HG03108 (cell line): ENCODE results near the gene MYB.
"Not testable (repeated sequence)": the region's sequence is repeated elsewhere in the genome, so short reads cannot be mapped to it uniquely, and the experiment has no call there.

ENCODE experiments used
- ATAC-seq: cut with Tn5 transposase; IDR thresholded peaks from one replicate; pipeline ENCODE4 v1.9.1; 2021; ENCODE audit warnings: moderate library complexity; ENCODE audit not compliant: unreplicated experiment

The MYB gene

DNA sequence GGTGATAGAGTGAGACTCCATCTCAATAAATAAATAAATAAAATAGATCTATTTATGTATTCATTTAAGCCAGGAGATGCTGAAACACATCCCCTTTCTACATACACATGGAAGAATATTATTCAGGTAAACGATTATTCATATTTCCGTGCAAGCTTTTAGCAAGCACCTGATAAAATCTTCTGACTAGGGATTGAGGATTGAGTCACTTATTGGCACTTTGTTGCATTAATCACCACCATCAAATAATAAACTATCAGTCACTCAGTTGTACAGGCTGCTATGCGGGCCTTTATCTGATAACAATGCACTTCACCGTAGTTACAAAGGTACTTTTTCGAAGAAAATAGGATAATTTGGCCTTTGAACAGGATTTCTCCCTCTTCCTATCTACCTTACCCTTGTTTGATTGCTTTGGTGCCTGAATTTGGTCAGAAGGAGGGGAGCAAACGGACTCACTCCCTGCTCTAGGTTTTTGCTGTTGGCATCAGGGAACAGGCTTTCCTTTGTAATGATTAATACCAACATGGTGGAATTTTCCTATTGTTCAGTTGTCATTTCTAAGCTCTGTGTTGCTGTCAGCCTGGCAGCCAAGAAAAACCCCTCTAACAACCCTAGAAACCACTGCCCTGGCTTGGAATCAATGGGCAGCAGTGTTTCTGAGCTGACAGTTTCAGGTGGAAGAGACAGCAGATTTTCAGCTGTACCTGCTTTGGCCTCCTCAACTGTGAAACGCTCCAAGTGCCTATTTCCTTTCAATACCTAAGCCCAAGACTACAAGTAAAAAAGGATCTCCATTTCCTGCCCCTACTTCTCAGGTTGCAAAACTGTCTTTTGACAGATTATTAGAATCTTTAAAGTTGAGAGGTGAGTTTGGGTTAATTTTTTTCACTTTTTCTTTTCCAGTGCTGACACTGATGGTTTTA is 63.0 kb downstream of the MYB start:
- no peak for ATAC-seq

DNA sequence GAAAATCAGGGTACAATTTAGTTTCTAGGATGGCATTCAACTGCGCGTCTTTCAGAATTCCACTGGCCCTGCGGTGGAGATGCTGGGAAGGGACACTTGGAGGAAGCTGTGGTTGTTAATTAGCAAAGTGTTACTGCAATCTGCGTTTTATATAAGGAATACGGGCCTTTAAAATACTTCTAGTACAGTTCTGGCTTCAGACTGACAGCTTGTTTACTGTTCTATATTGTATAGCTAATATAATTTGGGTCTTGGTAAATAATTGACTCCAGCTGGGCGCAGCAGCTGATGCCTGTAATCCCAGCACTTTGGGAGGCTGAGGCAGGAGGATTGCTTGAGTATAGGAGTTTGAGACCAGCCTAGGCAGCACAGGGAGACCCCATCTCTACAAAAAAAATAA is 63.7 kb downstream of the MYB start:
- ATAC-seq: no peak

DNA sequence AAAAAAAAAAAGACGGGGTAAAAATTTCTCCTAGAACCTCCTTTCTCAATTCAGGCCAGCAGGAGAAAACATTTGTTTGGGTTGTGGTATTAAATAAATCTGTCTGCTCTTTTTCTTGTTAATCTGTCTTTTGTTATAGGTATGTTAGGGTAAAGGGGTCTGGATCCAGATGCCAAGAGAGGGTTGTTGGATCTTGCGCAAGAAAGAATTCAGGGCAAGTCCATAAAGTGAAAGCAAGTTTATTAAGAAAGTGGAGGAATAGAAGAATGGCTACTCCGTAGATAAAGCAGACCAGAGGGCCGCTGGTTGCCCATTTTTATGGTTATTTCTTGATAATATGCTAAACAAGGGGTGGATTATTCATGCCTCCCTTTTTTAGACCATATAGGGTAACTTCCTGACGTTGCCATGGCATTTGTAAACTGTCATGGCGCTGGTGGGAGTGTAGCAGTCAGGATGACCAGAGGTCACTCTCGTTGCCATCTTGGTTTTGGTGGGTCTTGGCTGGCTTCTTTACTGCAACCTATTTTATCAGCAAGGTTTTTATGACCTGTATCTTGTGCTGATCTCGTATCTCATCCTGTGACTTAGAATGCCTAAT is 65.4 kb downstream of the MYB start:
- not testable (repeated sequence) for ATAC-seq

DNA sequence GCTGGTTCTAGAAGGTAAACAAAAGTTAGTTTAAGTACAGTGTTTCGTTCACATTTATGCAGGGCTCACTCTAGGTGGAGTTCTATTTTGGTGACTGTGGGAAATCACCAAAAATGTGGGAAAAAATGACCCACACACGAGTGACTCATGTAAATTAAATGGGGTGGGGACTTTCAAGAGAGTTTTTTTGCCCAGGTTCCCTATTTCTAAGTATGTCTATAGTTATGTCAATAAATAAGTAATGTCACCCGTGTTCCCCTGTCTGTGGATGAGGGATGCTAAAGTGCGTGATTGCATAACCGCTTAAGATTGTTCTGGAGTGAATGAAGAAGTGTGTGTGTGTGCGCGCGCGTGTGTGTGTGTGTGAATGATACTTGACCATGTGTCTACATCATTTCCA is 69.1 kb downstream of the MYB start:
- no peak for ATAC-seq

DNA sequence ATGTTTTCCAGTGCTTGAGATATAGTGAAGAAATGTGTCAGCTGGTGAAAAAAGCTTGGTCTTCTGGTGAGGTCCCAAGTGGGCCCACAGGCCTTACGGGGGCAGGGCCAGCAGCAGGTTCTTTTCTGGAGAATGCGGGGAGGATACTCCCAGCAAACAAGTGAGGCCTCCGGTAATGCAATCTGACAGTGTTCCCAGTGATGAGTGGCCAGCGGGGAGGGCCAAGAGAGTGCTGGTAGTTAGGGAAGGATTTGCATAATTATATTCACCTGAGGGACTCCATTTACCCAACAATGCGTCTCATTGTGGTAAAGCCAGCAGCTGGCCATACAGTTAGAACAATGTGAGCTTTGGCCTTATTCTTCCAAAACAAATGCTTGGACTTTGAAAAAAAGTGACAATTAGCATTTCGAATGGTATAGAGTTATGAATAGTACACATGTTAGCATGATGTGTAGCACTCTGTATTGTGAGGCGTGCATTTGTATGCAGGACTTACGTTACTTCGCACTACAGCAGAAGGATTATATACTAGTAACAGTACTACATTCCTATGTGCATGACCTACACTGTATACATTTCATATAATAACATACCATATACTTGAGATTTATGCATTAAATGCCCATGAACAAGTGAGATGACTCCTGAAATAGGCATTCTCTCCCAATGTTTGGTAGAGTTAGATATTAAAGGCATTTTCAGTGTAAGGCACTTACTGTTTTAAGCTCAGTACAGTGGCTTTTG is 69.8 kb downstream of the MYB start:
- ATAC-seq: no peak

DNA sequence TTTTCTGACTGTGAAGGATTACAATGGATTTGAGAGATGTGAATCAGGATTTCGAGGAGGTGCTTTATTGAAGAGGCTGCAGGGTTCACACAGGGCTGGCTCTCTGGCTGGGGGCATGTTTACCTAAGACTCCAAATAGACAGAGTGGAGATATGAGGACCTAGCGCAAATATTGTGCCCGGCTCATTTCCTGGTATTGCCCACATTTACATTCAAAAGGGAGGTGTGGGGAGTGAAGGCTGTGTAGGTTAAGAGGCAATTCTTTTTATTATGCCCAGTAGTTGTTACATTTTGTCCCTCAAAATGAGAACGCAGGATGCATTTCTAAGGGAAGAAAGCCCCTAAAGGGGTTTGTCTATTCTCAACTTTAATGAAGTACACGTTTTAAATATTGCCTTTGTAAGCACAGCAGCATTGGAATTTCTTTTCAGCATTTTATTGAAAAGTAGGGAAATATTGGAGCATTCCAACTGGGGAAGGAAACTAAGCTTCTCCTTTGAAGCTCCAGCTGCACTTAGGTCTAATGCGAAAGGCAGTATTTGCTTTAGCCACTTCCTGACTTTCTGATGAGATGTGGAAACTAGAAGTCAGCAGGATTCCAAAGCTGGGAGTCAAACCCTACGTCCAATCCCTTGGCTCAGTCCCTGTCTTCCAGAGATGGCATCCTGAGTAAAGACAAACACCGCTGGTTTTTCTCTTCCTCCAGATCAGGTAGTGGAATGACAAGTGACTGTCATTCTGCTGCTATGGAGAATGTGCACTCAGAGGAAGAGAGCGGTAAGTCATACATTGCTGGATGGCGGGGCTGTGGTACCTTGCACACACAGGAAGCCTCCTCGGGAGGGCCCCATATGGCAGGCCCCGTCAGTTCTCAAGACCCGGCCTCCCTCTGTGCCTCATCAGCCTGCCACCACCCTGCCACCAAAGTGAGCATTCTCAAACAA is 70.7 kb downstream of the MYB start:
- ATAC-seq: no peak

DNA sequence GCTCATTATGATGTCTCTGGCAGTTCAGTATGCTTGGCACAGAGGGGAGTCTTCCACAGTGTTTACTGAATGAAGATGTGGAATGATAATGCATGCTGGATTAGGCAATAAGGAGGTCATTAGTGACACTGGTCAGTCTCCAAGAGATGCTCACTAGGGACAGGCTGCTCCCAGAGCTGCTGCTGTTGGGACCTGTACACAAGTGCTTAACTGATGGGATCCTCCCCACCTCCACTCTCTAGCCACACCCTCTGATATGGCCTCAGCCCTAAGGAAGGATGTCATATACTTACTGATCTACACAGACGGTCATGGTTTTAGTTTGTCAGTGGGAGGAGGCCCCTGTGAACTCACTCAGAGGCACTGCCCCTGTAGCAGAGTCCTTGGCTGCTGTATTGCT is 73.4 kb downstream of the MYB start:
- ATAC-seq: no peak

DNA sequence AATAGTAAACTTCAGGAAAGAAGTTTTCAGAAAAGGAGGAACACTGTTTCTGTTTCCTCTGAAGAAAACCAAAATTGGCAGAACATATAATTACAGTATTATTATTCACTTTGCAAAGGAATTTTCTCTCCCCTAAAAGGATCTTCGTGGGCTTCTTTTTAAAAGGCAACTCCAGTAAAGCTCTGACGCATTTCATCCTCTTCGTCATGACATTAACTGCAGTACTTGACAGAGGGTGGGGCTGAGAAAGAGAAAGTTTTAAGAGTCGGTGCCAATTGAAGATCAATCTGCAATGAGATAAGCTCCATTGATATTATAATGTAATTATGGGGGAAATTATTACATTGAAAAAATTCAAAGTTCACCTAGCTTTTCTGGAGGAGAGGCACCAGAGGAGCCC is 75.8 kb downstream of the MYB start:
- ATAC-seq: no peak

DNA sequence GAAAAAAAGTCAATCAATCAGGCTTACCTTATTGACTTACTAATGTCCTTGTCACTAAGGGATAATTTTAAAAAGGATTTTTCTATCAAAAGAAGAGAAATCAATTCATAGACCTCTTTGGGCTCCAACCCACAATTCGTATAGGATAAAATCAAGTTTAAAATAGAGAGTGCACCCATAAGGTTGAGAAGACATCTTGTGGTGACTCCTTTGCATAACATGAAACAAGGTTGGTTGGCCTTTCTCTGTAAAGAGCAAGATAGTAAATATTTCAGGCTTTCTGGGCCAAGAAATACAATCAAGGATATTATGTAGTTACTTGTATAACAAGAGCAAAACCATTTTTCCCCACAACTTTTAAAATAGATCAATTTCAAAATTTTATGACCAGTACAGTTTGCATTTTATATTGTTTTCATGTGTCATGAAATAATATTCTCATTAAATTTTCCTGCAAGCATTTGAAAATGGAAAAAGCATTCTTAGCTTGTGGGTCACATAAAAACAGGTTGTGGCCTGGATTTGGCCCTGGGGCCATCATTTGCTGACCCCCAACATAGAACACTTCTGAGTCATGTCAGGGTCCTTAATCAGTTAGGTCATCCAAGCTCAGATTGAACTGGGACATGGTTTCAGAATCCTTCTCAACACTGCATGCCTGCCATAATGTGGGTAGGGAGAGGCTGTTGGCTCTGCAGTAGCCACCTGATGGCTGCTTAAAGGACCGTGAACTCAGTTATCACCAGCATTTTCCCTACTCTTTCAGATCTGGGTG is 76.7 kb downstream of the MYB start:
- ATAC-seq: no peak

DNA sequence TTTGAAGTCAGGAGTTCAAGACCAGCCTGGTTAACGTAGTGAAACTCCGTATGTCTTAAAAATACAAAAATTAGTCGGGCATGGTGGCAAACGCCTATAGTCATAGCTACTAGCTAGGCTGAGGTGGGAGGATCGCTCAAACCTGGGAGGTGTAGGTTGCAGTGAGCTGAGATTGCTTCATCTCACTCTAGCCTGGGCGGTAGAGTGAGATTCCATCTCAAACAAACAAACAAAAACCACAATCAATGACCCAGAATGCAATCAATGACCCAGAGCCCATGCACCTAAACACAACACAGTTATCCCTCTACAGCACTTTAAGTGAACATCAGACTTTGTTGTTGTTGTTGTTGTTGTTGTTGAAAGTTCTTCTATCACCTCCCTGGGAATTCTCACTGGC is 77.9 kb downstream of the MYB start:
- ATAC-seq: no peak

DNA sequence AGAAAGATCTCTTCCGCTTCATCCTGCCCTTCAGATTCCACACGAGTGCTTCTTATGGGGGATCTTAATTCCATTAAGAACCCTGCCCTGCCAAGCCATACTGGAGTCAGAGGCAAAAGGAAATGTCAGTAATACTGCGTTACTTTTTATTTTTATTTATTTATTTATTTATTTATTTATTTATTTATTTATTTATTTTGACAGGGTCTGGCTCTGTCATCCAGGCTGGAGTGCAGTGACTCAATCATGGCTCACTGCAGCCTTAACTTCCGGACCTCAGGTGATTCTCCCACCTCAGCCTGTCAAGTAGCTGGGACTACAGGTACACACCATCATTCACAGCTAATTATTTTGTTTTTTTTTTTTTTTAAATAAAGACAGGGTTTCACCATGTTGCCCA is 79.5 kb downstream of the MYB start:
- no peak for ATAC-seq

DNA sequence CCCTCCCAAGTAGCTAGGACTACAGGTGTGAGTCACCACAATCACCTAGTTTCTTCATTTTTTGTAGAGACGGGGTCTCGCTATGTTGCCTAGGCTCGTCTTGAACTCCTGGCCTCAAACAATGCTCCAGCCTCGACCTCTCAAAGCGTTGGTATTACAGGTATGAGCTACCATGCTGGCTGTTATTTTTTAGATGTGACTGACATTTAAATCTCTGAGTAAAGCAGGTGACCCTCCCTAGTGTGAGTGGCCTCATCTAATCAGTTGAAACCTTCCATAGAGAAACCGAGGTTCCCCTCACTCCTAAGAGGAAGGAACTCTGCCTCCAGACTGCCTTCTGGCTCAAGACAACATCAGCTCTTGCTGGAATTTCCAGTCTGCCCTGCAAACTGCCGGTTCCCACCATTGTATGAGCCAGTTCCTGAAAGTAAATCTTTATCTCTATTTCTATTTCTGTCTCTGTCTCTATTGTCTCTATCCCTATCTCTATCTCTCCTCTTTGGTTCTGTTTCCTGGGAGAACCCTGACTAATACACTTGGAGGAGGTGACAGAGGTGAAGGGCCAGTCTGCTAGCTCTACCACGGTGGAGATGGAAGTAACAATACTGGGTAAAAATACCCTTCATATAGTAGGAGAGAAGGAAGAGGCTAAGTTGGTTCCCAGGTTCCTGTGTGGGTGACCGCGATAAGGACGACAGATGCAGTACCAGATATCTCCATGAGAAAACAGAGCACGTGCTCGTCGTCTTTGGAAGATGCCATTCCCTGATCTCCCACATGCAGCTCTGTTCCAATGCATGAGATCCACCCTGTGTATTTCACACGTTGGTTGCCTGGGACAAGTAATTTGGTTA is 81.0 kb downstream of the MYB start:
- no peak for ATAC-seq

DNA sequence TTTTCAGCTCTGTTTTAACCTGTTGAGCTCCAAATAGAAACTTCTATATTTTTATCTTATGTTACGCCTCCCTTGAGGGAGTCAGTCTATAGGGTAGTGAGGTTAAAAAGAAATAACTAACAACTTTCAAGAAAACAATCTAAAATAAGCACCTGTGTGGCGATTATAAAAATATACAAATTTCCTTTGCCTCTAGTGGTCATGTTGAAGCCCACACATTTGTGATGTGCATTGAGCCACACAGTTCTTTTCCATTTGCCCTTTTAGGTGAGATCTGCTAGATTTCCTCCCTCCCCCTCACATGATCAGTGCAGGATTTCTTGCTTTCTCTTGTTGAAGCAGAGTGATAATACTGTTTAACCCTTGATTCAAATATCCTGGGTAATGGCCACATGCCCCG is 84.2 kb downstream of the MYB start:
- no peak for ATAC-seq

DNA sequence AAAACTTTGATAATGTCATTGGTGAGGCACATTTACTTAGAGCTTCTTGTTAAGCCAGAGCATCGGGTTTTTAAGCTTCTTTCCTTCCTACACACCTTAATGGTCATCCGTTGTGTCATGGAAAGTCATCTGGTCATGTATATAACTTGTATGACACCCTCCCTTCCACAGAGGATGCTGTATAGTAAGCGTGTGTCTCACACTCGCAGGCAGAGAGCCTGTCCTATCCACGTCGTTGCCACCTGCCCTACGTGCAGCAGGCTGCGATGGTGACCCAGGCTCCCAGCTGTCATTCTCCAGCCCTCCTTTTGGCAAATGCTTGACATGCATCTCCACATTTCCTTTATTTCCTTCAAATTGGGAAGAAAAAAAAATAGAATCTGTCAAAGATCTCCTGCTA is 85.6 kb downstream of the MYB start:
- ATAC-seq: no peak

DNA sequence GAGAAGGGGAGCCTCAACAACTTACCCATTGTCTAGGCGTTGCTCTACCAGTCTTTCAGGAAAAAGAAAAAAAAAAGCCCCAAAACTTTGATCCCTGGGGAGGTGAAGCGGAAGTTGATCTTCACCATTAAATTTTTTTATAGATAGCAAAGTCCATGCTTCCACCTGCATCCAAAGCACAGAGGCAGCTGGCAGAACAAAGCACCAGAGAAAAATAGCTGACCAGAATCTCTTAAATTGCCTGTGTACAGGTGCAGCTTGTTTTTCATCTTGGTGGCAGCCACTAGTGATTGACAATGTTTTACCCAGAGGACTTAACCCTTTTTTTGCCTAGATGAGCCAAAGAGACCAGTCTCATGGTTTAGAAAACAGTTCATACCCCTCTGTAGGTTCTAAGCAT is 86.0 kb downstream of the MYB start:
- ATAC-seq: no peak

DNA sequence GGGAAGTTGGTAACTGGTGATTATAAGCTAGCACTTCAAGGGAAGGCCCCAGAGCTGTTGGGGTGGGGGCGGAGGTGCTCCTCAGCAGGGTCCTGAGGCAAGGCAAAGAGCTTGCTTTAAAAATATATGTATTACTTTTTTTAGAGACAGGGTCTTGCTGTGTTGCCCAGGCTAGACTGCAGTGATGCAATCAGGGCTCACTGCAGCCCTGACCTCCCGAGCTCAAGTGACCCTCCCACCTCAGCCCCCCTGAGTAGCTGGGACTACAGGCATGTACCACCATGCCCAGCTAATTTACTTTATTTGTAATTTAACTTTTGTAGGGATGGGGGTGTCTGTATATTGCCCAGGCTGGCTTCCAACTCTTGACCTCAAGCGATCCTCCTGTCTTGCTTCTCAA is 87.2 kb downstream of the MYB start:
- ATAC-seq: no peak

DNA sequence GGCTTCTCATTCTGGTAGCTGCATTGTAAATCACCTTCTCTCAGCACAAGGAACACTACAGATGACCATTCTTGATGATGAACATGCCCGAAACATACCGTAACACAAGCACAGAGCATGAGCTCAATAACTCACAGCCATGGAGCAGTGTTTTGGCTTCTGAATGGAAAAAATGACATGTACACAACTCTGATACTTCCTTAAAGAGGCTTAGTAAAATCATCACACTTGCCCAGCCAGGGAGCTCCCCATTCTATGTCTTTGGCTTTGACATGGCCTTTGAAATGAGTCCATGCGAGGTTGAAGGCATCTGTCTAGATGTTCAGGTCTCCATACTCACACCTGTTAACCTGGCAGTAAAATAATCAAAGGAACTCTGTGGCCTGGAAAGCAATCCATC is 87.6 kb downstream of the MYB start:
- no peak for ATAC-seq
